ENCODE measurements around the gene FASTK.
A peak's percentile ranks its signal among the peaks of the same experiment; 100 is the strongest.

The FASTK gene

GRCh38 chr7:151117565-151117964 is 37.0 kb upstream of the FASTK start:
- DNase-seq (ENCODE audit: low spot score): no peak

DNA sequence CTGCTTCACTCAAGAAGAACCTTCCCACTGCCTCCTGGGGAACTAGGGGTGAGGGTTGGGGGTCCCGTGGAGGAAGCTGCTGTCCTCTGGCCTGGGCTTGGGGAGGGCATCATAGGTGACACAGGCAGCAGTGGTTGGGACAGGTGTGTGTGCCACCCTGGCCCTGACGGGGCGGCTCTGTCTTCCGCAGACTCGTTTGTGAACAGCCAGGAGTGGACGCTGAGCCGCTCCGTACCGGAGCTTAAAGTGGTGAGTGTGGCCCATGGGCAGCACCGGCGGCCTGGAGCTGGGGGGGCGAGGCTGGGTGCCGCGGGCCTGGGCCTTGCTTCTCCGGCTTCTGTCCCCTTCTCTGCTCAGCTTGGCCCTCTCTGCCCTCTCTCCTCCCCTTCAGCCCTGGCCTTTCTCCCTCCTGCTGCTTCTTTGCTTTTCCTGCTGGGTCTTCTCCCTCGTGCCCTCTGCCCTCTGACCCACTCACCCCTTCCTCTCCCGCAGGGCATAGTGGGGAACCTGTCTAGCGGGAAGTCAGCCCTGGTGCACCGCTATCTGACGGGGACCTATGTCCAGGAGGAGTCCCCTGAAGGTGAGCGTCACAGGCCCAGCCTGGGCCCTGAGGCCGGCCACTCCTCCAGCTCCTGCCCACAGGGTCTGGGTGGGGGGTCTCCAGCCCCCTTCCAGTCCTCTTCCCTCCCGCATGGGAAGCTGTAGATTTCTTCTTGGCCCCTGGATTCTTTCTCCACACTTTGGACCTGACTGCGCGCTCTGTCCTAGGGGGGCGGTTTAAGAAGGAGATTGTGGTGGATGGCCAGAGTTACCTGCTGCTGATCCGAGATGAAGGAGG is 36.2 kb upstream of the FASTK start:
- no peak for DNase-seq (ENCODE audit: low spot score)

- DNase-seq (ENCODE audit: low spot score): peak; percentile 52
These were observed 35.3 kb upstream of the FASTK start for GRCh38 chr7:151115836-151116418.

DNA sequence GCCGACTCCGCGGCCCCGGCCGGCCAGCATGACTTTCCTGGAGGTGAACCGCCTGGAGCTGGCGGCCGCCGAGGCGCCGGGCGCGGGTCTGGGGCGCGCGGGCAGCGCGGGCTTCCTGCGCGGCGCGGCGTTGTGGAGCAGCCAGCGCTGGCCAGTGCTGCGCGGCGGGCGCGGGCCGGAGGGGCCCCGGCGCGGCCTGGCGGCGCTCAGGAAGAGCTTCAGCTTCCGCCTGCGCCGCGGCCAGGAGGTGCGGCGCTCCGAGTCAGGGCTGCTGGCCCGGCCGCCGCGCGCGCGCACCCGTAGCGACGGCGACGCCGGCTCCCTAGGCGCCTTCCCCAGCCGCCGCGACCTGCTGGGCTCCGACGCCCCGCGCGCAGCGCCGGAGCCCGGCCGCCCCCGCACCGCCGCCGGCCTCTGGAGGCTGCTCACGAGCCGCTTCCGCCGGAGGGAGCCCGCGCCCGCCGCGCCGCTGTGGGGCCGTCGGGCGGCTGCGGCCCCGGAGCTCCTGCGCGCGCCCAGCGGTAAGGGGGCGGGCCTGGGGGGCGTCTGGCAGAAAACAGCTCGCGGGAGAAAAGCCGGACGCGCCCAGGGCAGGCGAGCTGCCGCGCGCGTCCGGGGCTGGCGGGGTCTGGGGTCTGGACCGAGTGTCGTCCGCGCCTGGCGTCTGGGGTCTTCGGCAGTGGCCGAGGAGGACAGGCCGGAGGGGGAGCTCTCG is 34.7 kb upstream of the FASTK start:
- no peak for DNase-seq (ENCODE audit: low spot score)

- no peak for DNase-seq (ENCODE audit: low spot score)
These were observed 33.8 kb upstream of the FASTK start for GRCh38 chr7:151114151-151115090.

- DNase-seq (ENCODE audit: low spot score): peak; percentile 39
These were observed 32.9 kb upstream of the FASTK start for GRCh38 chr7:151113344-151114150.

- DNase-seq (ENCODE audit: low spot score): peak; percentile 68
These were observed 30.5 kb upstream of the FASTK start for GRCh38 chr7:151110941-151111645.

DNA sequence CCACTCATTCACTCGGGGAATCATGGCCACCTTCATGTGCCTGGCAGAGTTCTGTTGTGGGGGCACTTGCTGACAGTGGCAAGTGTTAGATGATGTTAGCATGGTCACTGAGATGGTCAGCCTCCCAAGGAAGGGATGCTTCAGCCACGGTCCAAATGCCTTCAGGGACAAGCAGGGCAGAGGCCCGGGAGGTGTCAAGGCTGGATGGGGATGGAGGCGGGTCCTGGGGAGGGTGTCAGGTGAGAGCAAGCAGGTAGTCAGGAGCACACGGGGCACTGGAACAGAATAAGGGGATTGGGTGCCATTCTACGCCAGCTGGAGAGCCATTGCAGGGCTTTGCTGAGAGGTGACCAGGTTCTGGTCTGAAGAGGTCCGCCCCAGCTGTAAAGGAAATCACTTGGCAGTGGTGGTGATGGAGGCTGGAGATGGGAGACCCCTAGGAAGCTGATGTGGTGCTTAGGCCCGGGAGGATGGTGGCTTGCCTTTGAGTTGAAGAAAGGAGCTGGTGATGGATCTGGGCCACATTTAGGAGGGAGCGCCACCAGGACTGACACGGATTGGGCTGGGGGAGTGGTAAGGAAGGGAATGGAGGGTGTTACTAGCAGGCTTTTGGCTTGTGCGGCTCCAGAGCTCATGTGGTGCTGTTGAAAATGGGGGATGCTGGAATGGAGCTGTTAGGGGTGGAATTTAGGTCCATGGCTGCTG is 29.8 kb upstream of the FASTK start:
- DNase-seq (ENCODE audit: low spot score): no peak

GRCh38 chr7:151109094-151110048 is 28.8 kb upstream of the FASTK start:
- no peak for DNase-seq (ENCODE audit: low spot score)

- no peak for DNase-seq (ENCODE audit: low spot score)
These were observed 27.3 kb upstream of the FASTK start for GRCh38 chr7:151107882-151108281.

DNA sequence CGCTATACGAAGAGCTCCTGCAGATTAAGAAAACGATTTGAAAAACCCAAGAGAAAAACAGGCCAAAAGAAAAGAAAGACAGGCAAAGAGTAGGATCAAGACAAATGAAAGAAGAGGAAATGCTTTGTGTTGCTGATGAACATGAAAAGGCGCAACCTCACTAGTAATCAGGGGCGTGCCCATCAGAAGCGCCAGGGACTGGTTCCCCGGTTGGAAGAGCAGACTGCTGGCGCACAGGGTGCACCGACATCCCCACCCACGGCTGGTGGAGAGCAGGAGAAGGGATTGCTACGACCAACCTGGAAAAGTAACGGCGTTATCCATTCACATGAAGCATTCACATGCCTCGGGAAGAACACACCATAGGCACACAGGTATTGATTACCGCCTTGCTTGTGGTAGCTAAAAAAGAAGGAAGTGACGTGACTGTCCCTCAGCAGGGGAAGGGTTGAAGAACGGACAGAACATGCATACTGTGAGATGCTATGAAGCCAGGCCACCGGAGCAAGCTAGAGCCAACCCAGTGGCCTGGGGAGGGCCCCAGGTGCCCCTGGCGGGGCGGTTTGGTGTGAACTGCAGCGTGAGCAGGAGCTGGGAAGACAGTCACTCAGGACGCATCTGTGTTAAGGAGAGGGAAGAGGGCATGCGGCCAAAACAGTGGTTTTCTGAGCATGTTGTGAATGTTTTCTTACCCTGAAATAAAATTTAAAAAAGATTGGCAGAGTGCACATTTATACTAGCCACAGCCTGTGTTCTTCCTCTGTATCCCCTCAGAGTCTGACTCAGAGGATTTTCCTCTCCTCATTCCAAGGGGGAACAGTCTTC is 24.0 kb upstream of the FASTK start:
- no peak for DNase-seq (ENCODE audit: low spot score)

- DNase-seq (ENCODE audit: low spot score): no peak
These were observed 23.4 kb upstream of the FASTK start for GRCh38 chr7:151103973-151104372.

DNA sequence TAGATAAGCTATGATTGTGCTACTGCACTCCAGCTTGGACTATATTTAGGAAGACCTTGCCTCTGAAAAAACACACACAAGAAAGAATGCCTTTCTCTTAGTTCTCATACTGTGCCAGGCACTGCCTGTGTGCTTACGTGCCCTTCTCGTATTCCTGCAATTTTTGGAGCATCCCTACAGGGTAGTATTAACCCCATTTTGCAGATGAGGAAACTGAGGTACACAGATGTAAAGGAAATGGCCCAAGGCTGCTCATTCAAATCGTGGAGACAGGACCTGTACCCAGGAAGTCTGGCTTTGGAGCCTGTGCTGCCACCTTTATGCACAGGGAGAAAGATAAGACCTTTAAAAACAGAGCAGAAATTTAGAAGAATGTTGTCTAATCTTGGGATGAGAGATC is 22.4 kb upstream of the FASTK start:
- no peak for DNase-seq (ENCODE audit: low spot score)

GRCh38 chr7:151101621-151102396 is 21.2 kb upstream of the FASTK start:
- DNase-seq (ENCODE audit: low spot score): no peak

GRCh38 chr7:151100921-151101320 is 20.3 kb upstream of the FASTK start:
- DNase-seq (ENCODE audit: low spot score): no peak

DNA sequence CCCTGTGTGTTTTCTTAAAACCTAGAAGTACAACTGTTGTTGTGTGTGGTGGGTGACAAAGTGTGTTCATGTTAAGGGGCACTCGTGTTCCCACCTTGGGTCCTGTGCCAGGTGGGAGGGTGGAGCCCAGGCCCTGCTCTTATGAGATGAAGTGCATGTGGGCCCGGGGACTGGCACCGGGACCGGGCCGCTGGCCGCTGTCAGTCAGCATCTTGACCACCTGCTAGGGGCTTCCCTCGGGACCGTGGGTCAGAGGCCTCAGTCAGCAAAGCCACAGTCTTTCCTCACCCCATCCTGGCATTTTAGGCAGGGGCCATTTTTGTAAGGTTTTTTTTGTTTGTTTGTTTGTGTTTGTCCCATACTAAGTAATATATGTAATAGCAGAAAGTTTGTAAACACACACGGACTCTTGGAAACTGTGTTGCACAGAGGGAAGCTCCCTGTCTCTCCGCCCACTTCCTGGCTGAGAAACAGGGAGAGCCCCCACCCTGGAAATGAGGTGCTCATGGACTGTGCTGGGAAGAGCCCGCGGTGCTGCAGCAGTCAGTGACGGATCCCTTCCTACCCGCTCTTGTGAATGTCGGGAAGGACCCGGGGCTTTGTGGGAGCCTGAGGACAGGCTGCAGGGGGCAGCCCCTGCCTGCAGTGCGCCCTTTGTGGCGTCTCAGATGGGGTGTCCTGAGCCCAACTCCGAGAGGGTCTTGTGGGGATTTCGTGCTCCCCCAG is 19.0 kb upstream of the FASTK start:
- DNase-seq (ENCODE audit: low spot score): no peak

All from LoVo (cell line).